ENCODE data around the gene SCNN1A. TPM values are rescaled to one million over a fixed set of nuclear protein-coding genes. Genes with fewer than 3 reads are reported as not detected.
"Not testable (repeated sequence)": the region's sequence is repeated elsewhere in the genome, so short reads cannot be mapped to it uniquely, and the experiment has no call there.

The SCNN1A gene
- total RNA-seq, 1 experiment from 2014 or later: 17.1 TPM

DNA sequence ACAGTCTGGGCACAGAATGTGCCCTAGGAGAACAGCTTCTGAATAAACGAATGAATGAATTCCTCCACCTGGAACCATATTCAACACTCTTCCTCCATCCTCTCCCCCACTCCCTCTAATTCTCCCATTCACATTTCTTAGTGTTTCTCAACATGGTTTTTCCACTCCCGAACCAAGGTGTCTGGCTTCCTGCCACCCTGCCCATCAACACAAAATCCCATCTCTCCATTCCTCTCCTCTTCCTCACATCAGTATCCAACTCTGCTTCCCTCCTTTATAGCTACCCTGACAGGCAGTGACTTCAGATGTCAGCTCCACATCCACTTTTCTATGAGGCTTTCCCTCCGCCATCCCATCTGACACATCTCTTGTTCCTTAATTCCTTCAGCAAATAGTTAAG lies 36.4 kb downstream of the SCNN1A start:
- intact Hi-C loops (cut with micrococcal nuclease; ENCODE audit: unreplicated experiment) (loop anchor here (5.0 kb wide), 1 partner anchor 33 kb away; no protein-coding TSS in a partner anchor), in situ Hi-C loops (cut with HindIII; ENCODE audit: low pct_unique_long_range_greater_than_20kb, low sequenced_read_pairs) (no loop called here)
- no peak for ATAC-seq
- BruUV-seq (replicated peaks): no TSS peak
- H3K27ac ChIP-seq (ENCODE audit: low read length): peak overlapping the region; percentile 99
- peaks cover 6% of the 10 kb centered on the region for H3K36me3 ChIP-seq (ENCODE audit: control insufficient read depth, insufficient read depth, low read length)
- ChIA-PET CTCF (no interaction called here), POLR2A (interaction anchor here (0.6 kb wide), 1 partner anchor 33 kb away, joined by 3 read pairs; no protein-coding TSS in a partner anchor)
- DNase-seq (ENCODE audit: low read depth, low spot score): no peak
- no peaks in the 10 kb centered on the region for H3K9me3 ChIP-seq (ENCODE audit: control insufficient read depth, insufficient read depth, low read depth, low read length)
- H3K4me3 ChIP-seq (ENCODE audit: low read depth in 2 of 2, low read length in 2 of 2): peak overlapping the region; percentile 71 to 94
- no peak for TF ChIP-seq TCF7L2 (IDR thresholded peaks at IDR 0.05; ENCODE audit: low read depth, low read length)
- no peak for TF ChIP-seq SIN3A (IDR thresholded peaks at IDR 0.05; ENCODE audit: borderline replicate concordance, insufficient read depth, low read depth, low read length)
- TF ChIP-seq, protein P1, sequence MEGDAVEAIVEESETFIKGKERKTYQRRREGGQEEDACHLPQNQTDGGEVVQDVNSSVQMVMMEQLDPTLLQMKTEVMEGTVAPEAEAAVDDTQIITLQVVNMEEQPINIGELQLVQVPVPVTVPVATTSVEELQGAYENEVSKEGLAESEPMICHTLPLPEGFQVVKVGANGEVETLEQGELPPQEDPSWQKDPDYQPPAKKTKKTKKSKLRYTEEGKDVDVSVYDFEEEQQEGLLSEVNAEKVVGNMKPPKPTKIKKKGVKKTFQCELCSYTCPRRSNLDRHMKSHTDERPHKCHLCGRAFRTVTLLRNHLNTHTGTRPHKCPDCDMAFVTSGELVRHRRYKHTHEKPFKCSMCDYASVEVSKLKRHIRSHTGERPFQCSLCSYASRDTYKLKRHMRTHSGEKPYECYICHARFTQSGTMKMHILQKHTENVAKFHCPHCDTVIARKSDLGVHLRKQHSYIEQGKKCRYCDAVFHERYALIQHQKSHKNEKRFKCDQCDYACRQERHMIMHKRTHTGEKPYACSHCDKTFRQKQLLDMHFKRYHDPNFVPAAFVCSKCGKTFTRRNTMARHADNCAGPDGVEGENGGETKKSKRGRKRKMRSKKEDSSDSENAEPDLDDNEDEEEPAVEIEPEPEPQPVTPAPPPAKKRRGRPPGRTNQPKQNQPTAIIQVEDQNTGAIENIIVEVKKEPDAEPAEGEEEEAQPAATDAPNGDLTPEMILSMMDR (IDR thresholded peaks at IDR 0.05): no peak
- TF ChIP-seq, protein P2, sequence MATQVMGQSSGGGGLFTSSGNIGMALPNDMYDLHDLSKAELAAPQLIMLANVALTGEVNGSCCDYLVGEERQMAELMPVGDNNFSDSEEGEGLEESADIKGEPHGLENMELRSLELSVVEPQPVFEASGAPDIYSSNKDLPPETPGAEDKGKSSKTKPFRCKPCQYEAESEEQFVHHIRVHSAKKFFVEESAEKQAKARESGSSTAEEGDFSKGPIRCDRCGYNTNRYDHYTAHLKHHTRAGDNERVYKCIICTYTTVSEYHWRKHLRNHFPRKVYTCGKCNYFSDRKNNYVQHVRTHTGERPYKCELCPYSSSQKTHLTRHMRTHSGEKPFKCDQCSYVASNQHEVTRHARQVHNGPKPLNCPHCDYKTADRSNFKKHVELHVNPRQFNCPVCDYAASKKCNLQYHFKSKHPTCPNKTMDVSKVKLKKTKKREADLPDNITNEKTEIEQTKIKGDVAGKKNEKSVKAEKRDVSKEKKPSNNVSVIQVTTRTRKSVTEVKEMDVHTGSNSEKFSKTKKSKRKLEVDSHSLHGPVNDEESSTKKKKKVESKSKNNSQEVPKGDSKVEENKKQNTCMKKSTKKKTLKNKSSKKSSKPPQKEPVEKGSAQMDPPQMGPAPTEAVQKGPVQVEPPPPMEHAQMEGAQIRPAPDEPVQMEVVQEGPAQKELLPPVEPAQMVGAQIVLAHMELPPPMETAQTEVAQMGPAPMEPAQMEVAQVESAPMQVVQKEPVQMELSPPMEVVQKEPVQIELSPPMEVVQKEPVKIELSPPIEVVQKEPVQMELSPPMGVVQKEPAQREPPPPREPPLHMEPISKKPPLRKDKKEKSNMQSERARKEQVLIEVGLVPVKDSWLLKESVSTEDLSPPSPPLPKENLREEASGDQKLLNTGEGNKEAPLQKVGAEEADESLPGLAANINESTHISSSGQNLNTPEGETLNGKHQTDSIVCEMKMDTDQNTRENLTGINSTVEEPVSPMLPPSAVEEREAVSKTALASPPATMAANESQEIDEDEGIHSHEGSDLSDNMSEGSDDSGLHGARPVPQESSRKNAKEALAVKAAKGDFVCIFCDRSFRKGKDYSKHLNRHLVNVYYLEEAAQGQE (IDR thresholded peaks at IDR 0.05; ENCODE audit: insufficient read depth in 1 of 2, low read depth in 2 of 2, low read length in 1 of 2): no peak
- TF ChIP-seq POLR2AphosphoS5 (IDR thresholded peaks at IDR 0.05; ENCODE audit: low read depth, low read length): no peak
- H3K4me1 ChIP-seq (ENCODE audit: control insufficient read depth, insufficient read depth, low read length): peaks cover 58% of the 10 kb centered on the region
- no peaks in the 10 kb centered on the region for H3K27me3 ChIP-seq (ENCODE audit: control insufficient read depth, insufficient read depth, low read length)

DNA sequence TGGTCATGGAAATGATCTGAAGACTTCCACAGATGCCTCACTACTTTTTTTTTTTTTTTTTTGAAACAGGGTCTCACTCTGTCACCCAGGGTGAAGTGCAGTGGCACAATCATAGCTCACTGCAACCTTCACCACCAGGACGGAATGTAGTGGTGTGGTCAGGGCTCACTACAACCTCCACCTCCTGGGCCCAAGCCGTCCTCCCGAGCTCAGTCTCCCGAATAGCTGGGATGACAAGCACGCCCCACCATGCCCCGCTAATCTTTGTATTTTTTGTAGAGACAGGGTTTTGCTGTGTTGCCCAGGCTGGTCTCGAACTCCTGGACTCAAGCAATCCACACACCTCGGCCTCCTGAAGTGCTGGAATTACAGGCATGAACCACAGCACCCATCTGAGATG lies 36.8 kb downstream of the SCNN1A start:
- CTCF ChIA-PET: not testable (repeated sequence)
- intact Hi-C loops (cut with micrococcal nuclease; ENCODE audit: unreplicated experiment): loop anchor here (5.0 kb wide), 1 partner anchor 34 kb away; no protein-coding TSS in a partner anchor
- peak overlapping the region; percentile 99 for H3K27ac ChIP-seq (ENCODE audit: low read length)

DNA sequence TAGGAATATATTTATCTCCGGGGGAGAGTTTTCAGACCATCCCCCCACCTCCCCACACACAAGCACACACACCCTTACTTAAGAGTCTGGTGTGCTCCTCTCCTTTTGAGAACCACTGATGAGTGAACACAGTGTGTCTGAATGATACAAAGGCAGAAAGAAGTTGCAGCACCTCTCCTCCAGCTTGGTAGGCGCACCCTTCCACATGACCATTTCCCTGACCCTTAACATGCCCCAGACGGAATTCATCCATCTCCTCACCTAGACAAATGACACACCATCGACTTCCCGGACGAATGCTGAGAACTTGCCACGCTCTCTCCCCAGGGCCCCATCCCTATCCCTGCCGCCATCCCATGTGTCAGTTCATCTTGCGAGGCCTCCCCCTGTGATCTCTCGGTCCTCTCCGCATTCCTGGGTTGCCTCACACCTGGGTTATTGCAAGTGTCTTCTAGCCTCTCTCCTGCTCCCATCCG lies 37.4 kb downstream of the SCNN1A start:
- no TSS peak for BruUV-seq (replicated peaks)
- Histone ChIP-seq H3K4me1 (ENCODE audit: control insufficient read depth, insufficient read depth, low read length) (peaks cover 65% of the 10 kb centered on the region), H3K4me3 (ENCODE audit: low read depth in 2 of 2, low read length in 2 of 2) (peak overlapping the region; percentile 71 to 94), H3K27ac (ENCODE audit: low read length) (peak overlapping the region; percentile 99), H3K27me3 (ENCODE audit: control insufficient read depth, insufficient read depth, low read length) (no peaks in the 10 kb centered on the region), H3K9me3 (ENCODE audit: control insufficient read depth, insufficient read depth, low read depth, low read length) (no peaks in the 10 kb centered on the region), H3K36me3 (ENCODE audit: control insufficient read depth, insufficient read depth, low read length) (peaks cover 6% of the 10 kb centered on the region)
- TF ChIP-seq, protein P1 (IDR thresholded peaks at IDR 0.05): no peak
- no peak for TF ChIP-seq POLR2AphosphoS5 (IDR thresholded peaks at IDR 0.05; ENCODE audit: low read depth, low read length)
- TF ChIP-seq SIN3A (IDR thresholded peaks at IDR 0.05; ENCODE audit: borderline replicate concordance, insufficient read depth, low read depth, low read length): no peak
- TF ChIP-seq, protein P2 (IDR thresholded peaks at IDR 0.05; ENCODE audit: insufficient read depth in 1 of 2, low read depth in 2 of 2, low read length in 1 of 2): no peak
- intact Hi-C loops (cut with micrococcal nuclease; ENCODE audit: unreplicated experiment): loop anchor here (5.0 kb wide), 1 partner anchor 34 kb away; no protein-coding TSS in a partner anchor
- ChIA-PET POLR2A (no interaction called here), CTCF (no interaction called here)
- in situ Hi-C loops (cut with HindIII; ENCODE audit: low pct_unique_long_range_greater_than_20kb, low sequenced_read_pairs): no loop called here
- DNase-seq (ENCODE audit: low read depth, low spot score) (no peak), ATAC-seq (no peak)

More for the DNA sequence above, 36.8 kb downstream of the SCNN1A start:
- ATAC-seq; H3K9me3 ChIP-seq (ENCODE audit: control insufficient read depth, insufficient read depth, low read depth, low read length); in situ Hi-C loops (cut with HindIII; ENCODE audit: low pct_unique_long_range_greater_than_20kb, low sequenced_read_pairs); POLR2A ChIA-PET; DNase-seq (ENCODE audit: low read depth, low spot score); H3K36me3 ChIP-seq (ENCODE audit: control insufficient read depth, insufficient read depth, low read length); BruUV-seq (replicated peaks); H3K27me3 ChIP-seq (ENCODE audit: control insufficient read depth, insufficient read depth, low read length): not testable (repeated sequence)
- peak overlapping the region; percentile 71 to 94 for H3K4me3 ChIP-seq (ENCODE audit: low read depth in 2 of 2, low read length in 2 of 2)
- H3K4me1 ChIP-seq (ENCODE audit: control insufficient read depth, insufficient read depth, low read length): peaks cover 62% of the 10 kb centered on the region
